Cardiac muscle cell (in vitro differentiated cells and primary cell): ENCODE data around the gene HACD3. TPM values are rescaled to one million over a fixed set of nuclear protein-coding genes. Genes with fewer than 3 reads are reported as not detected.

Source experiments
- DNase-seq, 2 donors: peaks; one replicate each; pipeline versions ENCODE4 v3.0.0 to v3.0.0-alpha.2; 2010 to 2017; ENCODE audit warnings: low read depth in 1 of 2, low spot score in 1 of 2
- H3K27ac ChIP-seq: fragments of 200-600 bp; sonication (generic); 2 replicates; pipeline ENCODE4 v1.5.1; 2016
- H3K27me3 ChIP-seq: fragments of 200-600 bp; sonication (generic); 2 replicates; pipeline ENCODE4 v1.6.0; 2016; ENCODE audit warnings: control low read depth
- H3K36me3 ChIP-seq: fragments of 200-600 bp; sonication (generic); 2 replicates; pipeline ENCODE4 v1.5.1; 2016; ENCODE audit warnings: control low read depth
- H3K4me1 ChIP-seq: fragments of 200-600 bp; sonication (generic); 2 replicates; pipeline ENCODE4 v1.8.1; 2017; ENCODE audit warnings: low read depth, mild to moderate bottlenecking, mixed run types
- H3K4me3 ChIP-seq: fragments of 200-600 bp; sonication (generic); 2 replicates; pipeline ENCODE4 v1.5.1; 2016; ENCODE audit warnings: mild to moderate bottlenecking
- H3K9me3 ChIP-seq: fragments of 200-600 bp; sonication (generic); 2 replicates; pipeline ENCODE4 v1.5.1; 2017; ENCODE audit warnings: low read depth, mild to moderate bottlenecking, control low read depth
- CTCF ChIP-seq: IDR thresholded peaks from 2 replicates; pipeline ENCODE4 v1.5.1; 2012; ENCODE audit warnings: low read depth, mild to moderate bottlenecking, low read length
- polyA plus RNA-seq: library from polyadenylated mRNA; unstranded; fragments of >200 nt; fragmentation: Nextera tagmentation; extraction: Ambion mirVana; gene quantifications from 2 replicates; pipeline ENCODE4 v1.2.1, GENCODE V29; 2016
- total RNA-seq: library from RNA; depleted of rRNA; stranded (reverse); fragments of >200 nt; gene quantifications from 2 replicates; pipeline ENCODE4 v1.2.3, GENCODE V29; 2016

The HACD3 gene
- total and polyA plus RNA-seq, 2 experiments from 2014 or later: 67.8 to 120 TPM

- DNase-seq: no peak
- Histone ChIP-seq H3K4me1 (no peaks in the 10 kb centered on the region), H3K4me3 (no peak overlapping the region), H3K36me3 (peaks cover 47% of the 10 kb centered on the region), H3K27me3 (no peaks in the 10 kb centered on the region), H3K27ac (no peak overlapping the region), H3K9me3 (no peaks in the 10 kb centered on the region)
- TF ChIP-seq CTCF: no peak
Measured at GRCh38 chr15:65558997-65559760, 28.9 kb downstream of the HACD3 start.

- Histone ChIP-seq H3K27ac (no peak overlapping the region), H3K4me1 (no peaks in the 10 kb centered on the region), H3K4me3 (no peak overlapping the region), H3K9me3 (no peaks in the 10 kb centered on the region), H3K36me3 (peaks cover 52% of the 10 kb centered on the region), H3K27me3 (no peaks in the 10 kb centered on the region)
- DNase-seq: no peak
- no peak for TF ChIP-seq CTCF
Measured at GRCh38 chr15:65559941-65560340, 29.7 kb downstream of the HACD3 start.

- Histone ChIP-seq H3K9me3 (no peaks in the 10 kb centered on the region), H3K27me3 (no peaks in the 10 kb centered on the region), H3K36me3 (peaks cover 40% of the 10 kb centered on the region), H3K4me3 (no peak overlapping the region), H3K27ac (no peak overlapping the region), H3K4me1 (no peaks in the 10 kb centered on the region)
- no peak for TF ChIP-seq CTCF
- DNase-seq: no peak
Measured at GRCh38 chr15:65561934-65562333, 31.7 kb downstream of the HACD3 start.

GRCh38 chr15:65569728-65570127, 39.5 kb downstream of the HACD3 start:
- Histone ChIP-seq H3K27ac (no peak overlapping the region), H3K4me3 (no peak overlapping the region), H3K9me3 (no peaks in the 10 kb centered on the region), H3K27me3 (no peaks in the 10 kb centered on the region), H3K36me3 (peaks cover 55% of the 10 kb centered on the region), H3K4me1 (no peaks in the 10 kb centered on the region)
- no peak for DNase-seq
- TF ChIP-seq CTCF: no peak

GRCh38 chr15:65571971-65572370, 41.7 kb downstream of the HACD3 start:
- H3K36me3 ChIP-seq: peaks cover 53% of the 10 kb centered on the region
- H3K27me3 ChIP-seq: no peaks in the 10 kb centered on the region

More at GRCh38 chr15:65571971-65572370, 41.7 kb downstream of the HACD3 start:
- peaks cover 9% of the 10 kb centered on the region for H3K4me1 ChIP-seq
- no peaks in the 10 kb centered on the region for H3K9me3 ChIP-seq
- H3K27ac ChIP-seq: no peak overlapping the region
- DNase-seq: no peak
- TF ChIP-seq CTCF: no peak
- no peak overlapping the region for H3K4me3 ChIP-seq
